H9 (cell line): ENCODE data around the gene YAP1. TPM values are rescaled to one million over a fixed set of nuclear protein-coding genes. Genes with fewer than 3 reads are reported as not detected.

ENCODE experiments used
- DNase-seq: peaks from one replicate; pipeline ENCODE4 v3.0.0-alpha.2; 2017
- H2AFZ ChIP-seq: one replicate; pipeline ENCODE4 v1.6.1; 2013; ENCODE audit warnings: mild to moderate bottlenecking, low read length, control low read depth, moderate library complexity
- H2AK5ac ChIP-seq: 2 replicates; pipeline ENCODE4 v1.6.1; 2013; ENCODE audit warnings: low read length, control low read depth, mixed read lengths; ENCODE audit not compliant: insufficient read length
- H2BK120ac ChIP-seq: one replicate; pipeline ENCODE4 v1.6.1; 2013; ENCODE audit warnings: low read depth, mild to moderate bottlenecking, low read length, control low read depth, inconsistent platforms; ENCODE audit not compliant: poor library complexity, severe bottlenecking
- H2BK12ac ChIP-seq: 2 replicates; pipeline ENCODE4 v1.6.1; 2013; ENCODE audit warnings: low read length, control low read depth, mixed read lengths, low read depth; ENCODE audit not compliant: insufficient read length
- H2BK15ac ChIP-seq: 2 replicates; pipeline ENCODE4 v1.6.1; 2013; ENCODE audit warnings: low read depth, low read length, control low read depth
- H2BK20ac ChIP-seq: one replicate; pipeline ENCODE4 v1.6.1; 2013; ENCODE audit warnings: low read depth, mild to moderate bottlenecking, low read length, control low read depth, inconsistent platforms; ENCODE audit not compliant: poor library complexity, severe bottlenecking
- H2BK5ac ChIP-seq: 2 replicates; pipeline ENCODE4 v1.6.1; 2013; ENCODE audit warnings: low read length, control low read depth, mixed read lengths; ENCODE audit not compliant: insufficient read length
- H3K14ac ChIP-seq: 2 replicates; pipeline ENCODE4 v1.6.1; 2013; ENCODE audit warnings: low read length, control low read depth; ENCODE audit not compliant: insufficient read depth
- H3K18ac ChIP-seq: 2 replicates; pipeline ENCODE4 v1.6.1; 2013; ENCODE audit warnings: low read depth, mild to moderate bottlenecking, mixed read lengths, low read length, control low read depth; ENCODE audit not compliant: insufficient read length
- H3K23ac ChIP-seq: 2 replicates; pipeline ENCODE4 v1.6.1; 2013; ENCODE audit warnings: low read length, control low read depth, mixed read lengths, low read depth; ENCODE audit not compliant: insufficient read length
- H3K23me2 ChIP-seq: 2 replicates; pipeline ENCODE4 v1.6.1; 2013; ENCODE audit warnings: low read depth, mild to moderate bottlenecking, mixed read lengths, low read length, control low read depth; ENCODE audit not compliant: insufficient read length, poor library complexity, severe bottlenecking
- H3K27ac ChIP-seq: 2 replicates; pipeline ENCODE4 v1.5.1; 2013; ENCODE audit warnings: low read length, control low read depth, mixed read lengths, low read depth; ENCODE audit not compliant: insufficient read length
- H3K27me3 ChIP-seq: 2 replicates; pipeline ENCODE4 v1.6.1; 2013; ENCODE audit warnings: low read length, control low read depth, inconsistent platforms; ENCODE audit not compliant: insufficient read depth
- H3K4ac ChIP-seq: 2 replicates; pipeline ENCODE4 v1.6.1; 2013; ENCODE audit warnings: low read depth, mild to moderate bottlenecking, control low read depth, inconsistent platforms, low read length, moderate library complexity
- H3K4me1 ChIP-seq: 2 replicates; pipeline ENCODE4 v1.6.1; 2013; ENCODE audit warnings: low read length, control low read depth, inconsistent platforms; ENCODE audit not compliant: insufficient read depth
- H3K4me2 ChIP-seq: 2 replicates; pipeline ENCODE4 v1.6.1; 2013; ENCODE audit warnings: low read length, control low read depth, mixed read lengths; ENCODE audit not compliant: insufficient read length, insufficient read depth
- H3K56ac ChIP-seq: 2 replicates; pipeline ENCODE4 v1.6.1; 2013; ENCODE audit warnings: low read depth, mild to moderate bottlenecking, mixed read lengths, low read length, control low read depth; ENCODE audit not compliant: insufficient read length
- H3K79me1 ChIP-seq: 2 replicates; pipeline ENCODE4 v1.6.1; 2013; ENCODE audit warnings: low read depth, mild to moderate bottlenecking, moderate library complexity, low read length, control low read depth, inconsistent platforms; ENCODE audit not compliant: insufficient read depth, poor library complexity, severe bottlenecking
- H3K79me2 ChIP-seq: 2 replicates; pipeline ENCODE4 v1.6.1; 2013; ENCODE audit warnings: low read length, control low read depth, inconsistent platforms; ENCODE audit not compliant: insufficient read depth
- H3K9ac ChIP-seq: 2 replicates; pipeline ENCODE4 v1.6.1; 2013; ENCODE audit warnings: low read length, control low read depth, mixed read lengths; ENCODE audit not compliant: insufficient read length; ENCODE audit errors: extremely low read depth
- H3K9me3 ChIP-seq: one replicate; pipeline ENCODE4 v1.6.1; 2013; ENCODE audit warnings: low read depth, low read length, inconsistent platforms; ENCODE audit not compliant: control insufficient read depth
- H3T11ph ChIP-seq: one replicate; pipeline ENCODE4 v1.6.1; 2013; ENCODE audit warnings: mild to moderate bottlenecking, low read length, control low read depth, inconsistent platforms
- H4K20me1 ChIP-seq: one replicate; pipeline ENCODE4 v1.6.1; 2013; ENCODE audit not compliant: control insufficient read depth, insufficient read length, insufficient read depth
- H4K5ac ChIP-seq: 2 replicates; pipeline ENCODE4 v1.6.1; 2013; ENCODE audit warnings: low read depth, mild to moderate bottlenecking, mixed read lengths, low read length, control low read depth; ENCODE audit not compliant: insufficient read length
- H4K8ac ChIP-seq: replicated peaks from 2 replicates; pipeline ENCODE4 v1.6.1; 2013; ENCODE audit warnings: low read length, control low read depth, mixed read lengths, low read depth; ENCODE audit not compliant: insufficient read length
- H4K91ac ChIP-seq: 2 replicates; pipeline ENCODE4 v1.6.1; 2013; ENCODE audit warnings: low read depth, mild to moderate bottlenecking, moderate library complexity, mixed read lengths, low read length, control low read depth; ENCODE audit not compliant: insufficient read length
- H3K27ac Mint-ChIP-seq, 3 experiments: 2 replicates in 2 of 3; 3 replicates in 1 of 3; pipeline ENCODE4 v1.8.0; 2020 to 2021; ENCODE audit warnings: mixed read lengths in 3 of 3, mild to moderate bottlenecking in 1 of 3, moderate library complexity in 1 of 3
- H3K27me3 Mint-ChIP-seq: 2 replicates; pipeline ENCODE4 v1.8.0; 2021; ENCODE audit warnings: low read depth, mild to moderate bottlenecking, moderate library complexity, mixed read lengths
- H3K36me3 Mint-ChIP-seq, 3 experiments: 2 replicates in 2 of 3; 3 replicates in 1 of 3; pipeline ENCODE4 v1.8.0; 2020 to 2021; ENCODE audit warnings: low read depth in 3 of 3, mixed read lengths in 3 of 3; ENCODE audit not compliant: insufficient read depth in 1 of 3
- H3K4me1 Mint-ChIP-seq, 2 experiments: 2 replicates each; pipeline ENCODE4 v1.8.0; 2020; ENCODE audit warnings: mixed read lengths in 2 of 2
- H3K4me3 Mint-ChIP-seq, 2 experiments: 2 replicates in 1 of 2; 3 replicates in 1 of 2; pipeline ENCODE4 v1.8.0; 2020 to 2021; ENCODE audit warnings: mild to moderate bottlenecking in 2 of 2, mixed read lengths in 2 of 2, moderate library complexity in 1 of 2
- H3K9me3 Mint-ChIP-seq, 2 experiments: 2 replicates in 1 of 2; 3 replicates in 1 of 2; pipeline ENCODE4 v1.8.0; 2020; ENCODE audit warnings: mild to moderate bottlenecking in 2 of 2, mixed read lengths in 2 of 2, moderate library complexity in 1 of 2
- CTCF ChIP-seq: fragments of 200-600 bp; sonication (generic); conservative IDR thresholded peaks from 3 replicates; pipeline ENCODE4 v1.8.0; 2021; ENCODE audit warnings: antibody characterized with exemption, mild to moderate bottlenecking
- WGBS: extraction: QIAGEN DNeasy Blood & Tissue Kit; methylation state at CpG from one replicate; pipeline ENCODE4 v1.1.7; 2013; ENCODE audit warnings: missing lambda C conversion rate, low lambda C conversion rate, mixed read lengths; ENCODE audit not compliant: insufficient read length; ENCODE audit errors: extremely low coverage; 5-methylcytosine and 5-hydroxymethylcytosine counted together
- total RNA-seq: library from RNA; stranded (reverse); gene quantifications from 2 replicates; pipeline ENCODE4 v1.2.1, GENCODE V29; 2021

YAP1 gene
- total RNA-seq, 1 experiment from 2014 or later = 124 TPM

- peaks cover 12% of the 10 kb centered on the region for H3K23me2 ChIP-seq
- H4K5ac ChIP-seq = peak overlapping the region; percentile 97
- H4K8ac ChIP-seq = peak overlapping the region; percentile 91
- peak overlapping the region; percentile 85 for H3K4me2 ChIP-seq
- H3K14ac ChIP-seq = peak overlapping the region; percentile 100
- H2AFZ ChIP-seq = no peak overlapping the region
- H3K9me3 ChIP-seq = no peaks in the 10 kb centered on the region
- peak overlapping the region; percentile 91 for H3K27ac ChIP-seq
- H3K79me1 ChIP-seq = no peaks in the 10 kb centered on the region
- peaks cover 7% of the 10 kb centered on the region; the same call in 1 of the 2 replicates for H3K79me2 ChIP-seq
- no peak for TF ChIP-seq CTCF
- no peaks in the 10 kb centered on the region for H3K27me3 ChIP-seq
- Mint-ChIP-seq H3K27ac (no peak overlapping the region), H3K4me3 (peak overlapping the region; percentile 91 to 95; a peak in 4 of 5 replicates), H3K36me3 (peaks cover 2 to 7% (median 5%) of the 10 kb centered on the region in 3 experiments; a peak in 5 of 7 replicates), H3K9me3 (no peaks in the 10 kb centered on the region), H3K27me3 (no peaks in the 10 kb centered on the region; the same call in none of the 2 replicates), H3K4me1 (peaks cover 38% of the 10 kb centered on the region in 2 experiments)
- no peak overlapping the region for H2AK5ac ChIP-seq
- peaks cover 4% of the 10 kb centered on the region; the same call in 1 of the 2 replicates for H3K4me1 ChIP-seq
- peak overlapping the region; percentile 100 for H3K18ac ChIP-seq
- H2BK120ac ChIP-seq = peak overlapping the region; percentile 91
- H3K4ac ChIP-seq = peak overlapping the region; percentile 96; the same call in 1 of the 2 replicates
- DNase-seq = no peak
- no peak overlapping the region for H2BK12ac ChIP-seq
- H3K23ac ChIP-seq = no peak overlapping the region
- no peak overlapping the region; the same call in 1 of the 2 replicates for H2BK15ac ChIP-seq
- peak overlapping the region; percentile 97 for H2BK5ac ChIP-seq
- H2BK20ac ChIP-seq = no peak overlapping the region
- no CpG with 5 or more reads among the region's 31 CpGs for WGBS
- no peaks in the 10 kb centered on the region for H4K20me1 ChIP-seq
- H3K9ac ChIP-seq = peak overlapping the region; percentile 97
- no peak overlapping the region for H3K56ac ChIP-seq
- peak overlapping the region; percentile 95 for H4K91ac ChIP-seq
- H3T11ph ChIP-seq = peak overlapping the region; percentile 78
Measured at GRCh38 chr11:102110761-102111010, 439 bp downstream of the YAP1 start.
